HG03025 (cell line): ENCODE data around the gene LTB4R.

Experiments
- ATAC-seq: cut with Tn5 transposase; IDR thresholded peaks from one replicate; pipeline ENCODE4 v1.9.1; 2021; ENCODE audit warnings: mild to moderate bottlenecking, moderate library complexity; ENCODE audit not compliant: unreplicated experiment, low FRiP score

Gene LTB4R

GRCh38 chr14:24366413-24366720 is 55.1 kb downstream of the LTB4R start:
- ATAC-seq: no peak

GRCh38 chr14:24366721-24367513 is 55.6 kb downstream of the LTB4R start:
- peak; percentile 47 for ATAC-seq
